Endothelial cell of umbilical vein (primary cell): ENCODE measurements around the gene PI4KB.

Source experiments
- CTCF ChIP-seq, 2 donors: IDR thresholded peaks; 1 replicate in 1 of 2; 2 replicates in 1 of 2; pipeline ENCODE4 v1.5.1; 2011; ENCODE audit warnings: low read length in 2 of 2, mild to moderate bottlenecking in 2 of 2, moderate library complexity in 2 of 2, control low read depth in 1 of 2, inconsistent platforms in 1 of 2, low read depth in 1 of 2; ENCODE audit not compliant: insufficient read depth in 1 of 2; ENCODE audit errors: extremely low read depth in 1 of 2
- EZH2 ChIP-seq: IDR thresholded peaks from 2 replicates; pipeline ENCODE4 v1.6.1; 2012; ENCODE audit warnings: borderline replicate concordance, low read depth, mild to moderate bottlenecking, moderate library complexity, low read length, inconsistent platforms; ENCODE audit not compliant: severe bottlenecking
- GATA2 ChIP-seq: IDR thresholded peaks from 2 replicates; pipeline ENCODE4 v1.7.0; 2011; ENCODE audit warnings: low read depth, mild to moderate bottlenecking, moderate library complexity, mixed read lengths, low read length; ENCODE audit not compliant: insufficient read length, insufficient read depth
- JUN ChIP-seq: IDR thresholded peaks from 2 replicates; pipeline ENCODE4 v1.6.1; 2011; ENCODE audit warnings: borderline replicate concordance, low read depth; ENCODE audit not compliant: insufficient read length, insufficient read depth
- MAX ChIP-seq: IDR thresholded peaks from 2 replicates; pipeline ENCODE4 v1.6.1; 2011; ENCODE audit not compliant: insufficient read depth, insufficient read length
- POLR2A ChIP-seq: IDR thresholded peaks from 2 replicates; pipeline ENCODE4 v1.6.1; 2012; ENCODE audit warnings: low read depth, mild to moderate bottlenecking, control low read depth, low read length
- POLR2AphosphoS5 ChIP-seq: IDR thresholded peaks from 2 replicates; pipeline ENCODE4 v1.6.1; 2012; ENCODE audit warnings: low read depth, mild to moderate bottlenecking, control low read depth, low read length, moderate library complexity; ENCODE audit not compliant: insufficient read depth

- TF ChIP-seq EZH2 (no peak), CTCF (IDR thresholded peaks at IDR 0.05; ENCODE audit: extremely low read depth in 1 of 2, insufficient read depth in 1 of 2, low read depth in 1 of 2, low read length in 2 of 2) (no peak), POLR2A (no peak), JUN (no peak), GATA2 (no peak), MAX (no peak), POLR2AphosphoS5 (no peak)
These were observed 19.0 kb upstream of the PI4KB start for GRCh38 chr1:151346082-151346768.
